HG03378 (cell line): ENCODE measurements around the gene ZSCAN20.

ENCODE experiments used
- ATAC-seq: cut with Tn5 transposase; IDR thresholded peaks from one replicate; pipeline ENCODE4 v1.9.1; 2021; ENCODE audit warnings: mild to moderate bottlenecking, moderate library complexity; ENCODE audit not compliant: unreplicated experiment

ZSCAN20 gene

DNA sequence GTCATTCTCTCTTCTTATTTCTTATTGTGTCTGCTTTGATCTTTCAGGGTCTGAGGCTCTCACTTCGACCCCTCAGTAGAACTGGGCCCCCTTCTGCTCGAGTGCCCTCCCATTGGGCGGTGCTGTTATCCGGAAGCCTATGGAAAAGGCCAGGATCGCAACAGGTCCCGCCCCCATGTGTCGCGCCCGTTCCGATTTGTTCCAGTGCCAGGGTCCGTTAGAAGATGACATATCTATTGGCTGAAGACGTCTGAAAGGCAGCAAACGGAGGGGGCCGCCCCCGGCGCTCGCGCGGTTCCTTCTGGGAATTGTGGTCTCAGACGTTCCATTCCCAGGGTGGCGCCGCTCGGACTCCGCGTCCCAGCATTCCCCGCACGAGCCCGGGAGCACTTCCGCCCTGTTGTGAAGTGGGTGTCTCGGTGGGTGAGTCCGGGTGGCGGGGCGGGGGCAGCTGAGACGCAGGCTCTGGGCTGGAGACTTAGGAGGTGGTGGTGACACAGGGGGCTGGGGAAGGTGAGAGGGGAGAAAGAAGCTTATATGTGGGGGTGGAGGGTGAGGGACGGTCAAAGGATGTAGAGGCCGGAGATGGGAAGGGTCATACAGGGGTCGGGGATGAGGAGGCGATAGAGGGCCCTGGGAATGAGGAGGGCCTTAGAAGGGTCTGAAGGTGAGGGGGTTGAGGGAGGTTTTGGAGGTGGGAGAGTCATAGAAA lies at the start of gene ZSCAN20:
Gene ZSCAN20, plus strand, starts transcription at position 377 of the 712 bp plus-strand sequence. CDS start 6,644 bp downstream, outside the sequence.
- ATAC-seq, result peak; percentile 86

DNA sequence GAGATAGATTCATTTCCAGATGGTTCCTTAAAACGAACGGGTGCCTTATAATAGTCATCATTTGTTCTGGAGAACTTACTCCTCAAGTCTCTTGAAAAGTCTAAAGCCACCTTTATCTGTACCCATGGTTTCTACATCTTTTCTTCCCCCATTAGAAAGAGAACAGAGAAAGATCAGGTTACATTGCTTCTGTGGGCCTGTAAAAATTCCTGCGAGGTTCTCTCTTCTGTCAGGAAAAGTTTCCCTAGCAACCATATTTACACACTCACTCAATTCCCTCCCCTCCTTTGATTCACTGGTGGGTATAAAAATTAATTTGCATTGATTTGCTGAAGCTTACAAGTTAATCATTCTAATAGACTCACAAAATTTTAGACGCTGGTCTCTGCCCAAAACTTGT lies 48.2 kb upstream of the ZSCAN20 start:
- no peak for ATAC-seq

DNA sequence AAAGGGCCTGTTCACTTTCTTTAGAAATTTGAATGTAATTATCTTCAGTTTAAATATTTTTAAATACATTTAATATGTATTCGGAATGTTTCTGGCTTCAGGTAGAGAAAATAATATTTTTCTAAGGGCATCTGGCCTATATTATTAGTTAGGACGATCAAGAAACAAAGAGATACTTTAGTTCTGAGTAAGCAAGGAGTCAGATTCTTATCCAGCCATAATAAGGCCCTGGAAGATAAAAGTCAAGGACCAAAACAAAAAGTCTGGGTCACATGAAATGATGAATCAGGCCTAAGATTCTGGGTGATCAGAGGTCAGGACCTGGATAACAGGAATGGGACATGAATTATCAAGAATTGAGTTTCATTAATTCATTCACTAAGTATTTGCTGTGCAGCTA lies 47.8 kb upstream of the ZSCAN20 start:
- ATAC-seq, result no peak

DNA sequence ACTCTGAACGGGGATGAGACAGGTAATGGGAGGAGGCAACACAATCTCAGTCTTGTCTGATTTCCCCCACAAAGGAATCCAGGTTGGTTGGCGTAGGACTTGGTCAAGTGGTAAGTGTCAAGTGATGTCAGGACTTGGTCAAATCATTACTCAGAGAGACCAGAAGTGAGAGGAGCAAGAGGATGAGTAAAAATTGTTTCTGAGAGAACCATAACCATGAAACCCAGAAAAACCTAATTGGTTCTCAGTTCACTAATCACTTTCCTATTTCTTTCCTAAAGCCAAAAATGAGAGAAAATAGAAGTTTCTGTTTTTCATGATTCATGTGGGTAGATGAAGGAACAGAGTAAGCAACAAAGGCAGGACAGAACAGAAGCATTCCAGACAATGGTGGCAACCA lies 46.5 kb upstream of the ZSCAN20 start:
- ATAC-seq, result no peak

DNA sequence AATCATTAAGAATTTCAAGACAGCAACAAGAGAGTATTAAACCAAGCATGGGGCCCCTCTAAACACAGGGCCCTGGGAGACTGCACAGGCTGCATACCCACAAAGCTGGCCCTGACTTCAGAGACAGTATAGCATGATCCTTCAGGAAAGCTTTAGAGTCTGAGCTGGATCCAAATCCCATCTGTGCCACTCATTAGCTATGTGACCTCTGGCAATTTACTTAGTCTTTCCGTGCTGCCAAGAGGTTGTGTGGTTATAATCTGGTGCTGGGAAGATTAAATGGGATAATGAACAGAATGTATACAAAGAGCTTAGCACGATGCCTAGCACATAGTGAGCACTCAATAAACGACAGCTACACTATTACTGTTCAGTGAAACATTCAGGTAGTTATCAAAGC lies 45.5 kb upstream of the ZSCAN20 start:
- ATAC-seq, result no peak

DNA sequence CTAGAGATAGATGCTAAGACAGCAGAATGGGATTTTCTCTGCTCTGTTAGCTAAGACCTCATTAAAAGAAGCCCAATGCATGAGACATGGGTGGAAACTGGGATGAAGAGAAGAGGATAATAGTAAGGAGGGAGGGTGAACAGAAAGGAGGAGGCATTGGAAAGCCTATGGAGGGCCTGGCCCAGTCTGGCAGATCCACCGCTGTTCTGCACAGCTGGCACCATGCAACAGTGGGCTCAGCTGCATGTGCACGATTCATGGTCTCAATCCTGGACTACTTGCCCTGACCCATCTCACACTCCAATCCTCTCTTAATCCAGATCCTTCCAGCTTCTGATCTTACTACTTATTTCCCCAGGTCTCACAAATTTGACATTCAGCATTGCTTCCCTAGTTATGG lies 43.8 kb upstream of the ZSCAN20 start:
- no peak for ATAC-seq

DNA sequence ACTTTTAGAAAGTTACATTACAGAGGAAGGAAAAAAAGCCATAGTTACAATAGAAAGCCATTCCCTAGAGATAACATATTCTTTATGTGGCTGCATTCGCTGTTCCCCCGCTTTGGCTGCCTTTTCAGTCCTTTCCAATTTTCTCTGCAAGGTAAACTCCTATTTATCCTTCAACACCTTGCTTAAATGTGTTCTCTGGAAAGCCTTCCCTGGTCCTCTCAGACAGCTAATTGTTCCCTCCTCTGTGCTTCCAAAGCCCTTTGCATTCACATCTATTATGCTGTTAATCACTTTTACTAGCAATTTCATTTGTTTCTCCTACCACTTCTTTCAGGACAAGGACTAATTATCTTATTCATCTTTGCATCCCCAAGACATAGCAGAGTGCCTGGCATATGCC lies 43.1 kb upstream of the ZSCAN20 start:
- ATAC-seq, result no peak

DNA sequence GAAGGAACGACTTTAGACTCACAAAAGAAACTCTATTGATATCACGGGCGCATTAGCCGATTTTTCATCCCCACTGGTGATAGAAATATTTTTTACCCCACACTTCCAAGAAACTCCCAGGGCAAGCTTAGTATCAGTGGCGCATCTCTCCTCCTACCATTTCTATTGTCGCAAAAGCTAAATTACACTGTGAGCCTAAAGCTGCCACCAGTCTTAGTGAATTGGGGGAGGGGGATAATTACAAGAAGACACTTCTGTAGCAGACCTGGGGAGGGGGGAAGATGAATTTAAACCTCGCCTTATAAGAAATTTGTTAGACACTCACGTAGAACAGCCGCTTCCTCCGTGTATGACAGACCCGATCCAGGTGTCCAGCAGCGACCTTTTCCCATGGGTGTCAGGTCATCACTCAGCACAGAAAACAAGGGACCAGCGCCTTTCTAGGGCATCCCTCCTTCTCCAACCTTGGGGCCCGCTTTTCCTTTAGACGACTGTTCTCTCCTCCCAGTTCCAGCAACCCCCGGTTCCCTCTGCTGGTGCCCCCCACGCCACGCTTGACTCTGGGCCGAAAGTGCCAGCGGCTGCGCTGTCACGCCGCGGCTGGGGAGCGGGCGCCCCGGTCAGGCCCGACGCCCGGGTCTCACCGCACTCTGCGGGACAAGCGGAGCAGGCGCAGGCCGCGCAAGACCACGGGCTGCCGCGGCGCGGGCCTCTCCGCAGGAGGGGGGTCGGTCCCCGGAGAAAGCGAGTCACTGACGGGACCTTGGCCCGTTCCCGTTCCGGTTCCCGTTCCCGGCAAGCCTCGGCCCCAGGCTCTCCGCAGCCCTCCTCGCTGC lies 42.4 kb upstream of the ZSCAN20 start:
- ATAC-seq, result no peak

DNA sequence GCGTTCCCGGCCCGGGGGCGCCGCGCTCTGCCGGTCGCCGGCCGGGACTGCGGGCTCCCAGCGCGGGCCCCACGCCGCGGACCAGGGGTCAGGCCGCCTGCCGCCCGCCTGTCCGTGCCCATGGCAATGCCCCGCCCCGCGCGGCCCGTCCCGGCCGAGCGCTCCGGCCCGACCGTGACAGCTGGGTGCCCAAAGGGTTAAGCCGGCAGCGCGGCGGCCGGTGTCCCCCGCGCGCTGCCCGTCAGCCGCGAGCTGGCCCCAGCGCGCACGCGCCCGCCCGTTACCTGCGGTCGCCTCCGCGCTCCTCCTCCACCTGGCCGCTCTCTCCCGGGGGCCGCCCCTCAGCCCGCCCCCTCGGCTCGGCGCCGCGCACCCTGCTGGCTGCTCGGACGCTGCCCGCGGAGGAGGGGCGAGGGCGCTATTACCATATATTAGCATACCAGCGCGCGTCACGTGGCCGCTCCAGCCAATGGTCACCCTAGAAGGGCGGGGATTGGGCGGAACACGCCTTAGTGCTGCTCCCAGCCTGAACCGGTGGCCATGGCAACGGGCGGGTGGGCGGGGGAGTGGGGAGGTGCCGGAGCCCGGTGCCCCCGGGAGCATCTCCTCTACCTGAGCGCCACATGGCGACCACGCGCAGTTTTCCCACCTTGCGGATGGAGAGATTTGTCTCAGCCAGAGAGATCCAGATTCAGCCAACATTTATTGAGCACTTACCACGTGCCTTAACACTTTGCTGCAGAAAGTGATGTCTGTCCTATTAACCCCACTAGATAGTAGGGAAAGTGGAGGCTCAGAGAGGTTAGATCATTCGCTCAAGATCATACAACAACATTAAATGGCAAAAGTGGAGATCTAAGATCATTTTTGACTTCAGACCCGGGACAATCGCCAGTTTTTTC lies 41.5 kb upstream of the ZSCAN20 start, which contains the start of gene PHC2:
Gene PHC2, minus strand, starts transcription at position 404 of the 902 bp plus-strand sequence. CDS start 55,556 bp downstream, outside the sequence.
- ATAC-seq, result peak; percentile 85

DNA sequence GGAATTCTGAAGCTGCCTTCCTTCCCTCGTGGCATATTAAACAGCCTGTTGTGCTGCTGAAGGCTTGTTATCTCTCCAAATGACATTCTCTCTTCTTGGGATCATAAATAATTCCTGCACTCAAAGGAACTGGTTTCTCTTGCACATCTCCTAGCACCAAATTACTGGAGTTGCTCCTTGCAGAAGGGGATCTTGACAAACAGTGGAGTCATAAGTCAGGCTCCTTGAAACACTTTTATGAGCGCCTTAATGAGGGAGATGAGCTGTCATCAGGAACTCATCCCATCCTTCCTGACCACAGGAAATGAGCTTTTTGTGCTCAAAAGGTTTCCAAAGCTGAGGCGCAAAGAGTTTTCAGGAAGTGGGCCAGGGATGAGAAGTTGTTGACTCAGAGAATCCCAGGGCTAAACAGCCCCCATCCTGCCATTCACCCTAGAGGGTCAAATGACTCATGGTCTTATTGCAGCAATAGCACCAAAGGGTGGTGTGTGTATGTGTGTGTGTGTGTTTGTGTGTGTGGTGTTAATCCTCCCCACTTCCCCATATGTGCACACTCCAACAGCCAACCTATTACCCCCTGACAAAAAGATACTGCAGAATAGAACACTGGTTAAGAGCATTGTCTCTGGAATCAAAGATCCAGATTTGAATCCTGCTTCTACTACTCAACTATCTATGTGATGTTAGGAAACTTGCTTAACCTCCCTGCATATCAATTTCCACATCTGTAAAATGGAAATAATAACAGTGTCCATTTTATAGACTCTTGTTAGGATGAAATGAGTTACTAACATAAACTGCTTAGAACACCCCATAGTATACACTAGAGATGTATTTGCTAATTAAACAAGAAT lies 38.7 kb upstream of the ZSCAN20 start:
- ATAC-seq, result no peak

DNA sequence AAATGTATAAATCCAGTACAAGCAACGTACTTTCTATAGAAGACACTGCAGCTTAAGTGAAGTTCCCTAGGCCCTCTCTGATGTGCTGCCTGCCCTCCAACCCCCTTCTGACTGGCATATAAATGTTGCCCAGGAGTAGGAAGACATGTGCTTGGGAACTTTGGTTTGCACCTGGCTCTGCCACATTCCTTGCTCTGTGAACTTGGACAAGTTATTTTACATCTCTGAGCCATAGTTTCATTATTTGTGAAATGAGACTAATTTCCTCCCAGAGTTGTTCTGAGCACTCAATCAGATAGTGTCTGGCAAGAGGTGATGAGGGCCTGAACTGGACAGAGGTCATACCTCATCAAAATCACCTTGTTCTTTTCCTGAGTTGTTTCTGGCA lies 38.1 kb upstream of the ZSCAN20 start:
- no peak for ATAC-seq

DNA sequence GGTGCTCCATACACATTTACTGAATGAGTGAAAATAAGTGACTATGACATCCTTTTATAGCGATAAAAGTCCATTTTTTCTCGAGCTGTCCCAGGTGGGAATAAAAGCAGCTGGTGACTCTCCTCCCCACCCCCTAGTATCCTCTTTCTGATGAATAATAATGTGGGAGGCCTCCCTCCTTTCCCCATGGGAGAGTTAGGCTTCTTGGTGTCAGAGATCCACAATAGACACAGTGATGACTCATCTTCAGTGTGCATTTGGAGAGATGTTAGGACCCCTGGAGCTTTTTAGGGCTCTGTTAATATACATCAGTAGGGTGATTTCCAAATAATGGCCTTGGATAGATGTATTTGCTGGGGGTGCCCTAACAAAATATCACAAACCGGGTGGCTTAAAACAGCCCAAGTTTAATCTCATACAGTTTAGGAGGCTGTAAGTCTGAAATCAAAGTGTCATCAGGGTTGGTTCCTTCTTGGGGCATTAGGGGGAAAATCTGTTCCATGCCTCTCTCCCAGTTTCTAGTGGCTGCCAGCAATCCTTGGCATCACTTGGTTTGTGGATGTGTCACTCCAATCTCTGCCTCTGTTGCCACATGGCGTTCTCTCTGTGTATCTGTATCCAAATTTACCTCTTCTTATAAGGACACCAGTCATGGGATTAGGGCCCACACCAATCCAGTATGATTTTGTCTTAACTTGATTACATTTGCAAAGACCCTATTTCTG lies 37.2 kb upstream of the ZSCAN20 start:
- ATAC-seq, result no peak

DNA sequence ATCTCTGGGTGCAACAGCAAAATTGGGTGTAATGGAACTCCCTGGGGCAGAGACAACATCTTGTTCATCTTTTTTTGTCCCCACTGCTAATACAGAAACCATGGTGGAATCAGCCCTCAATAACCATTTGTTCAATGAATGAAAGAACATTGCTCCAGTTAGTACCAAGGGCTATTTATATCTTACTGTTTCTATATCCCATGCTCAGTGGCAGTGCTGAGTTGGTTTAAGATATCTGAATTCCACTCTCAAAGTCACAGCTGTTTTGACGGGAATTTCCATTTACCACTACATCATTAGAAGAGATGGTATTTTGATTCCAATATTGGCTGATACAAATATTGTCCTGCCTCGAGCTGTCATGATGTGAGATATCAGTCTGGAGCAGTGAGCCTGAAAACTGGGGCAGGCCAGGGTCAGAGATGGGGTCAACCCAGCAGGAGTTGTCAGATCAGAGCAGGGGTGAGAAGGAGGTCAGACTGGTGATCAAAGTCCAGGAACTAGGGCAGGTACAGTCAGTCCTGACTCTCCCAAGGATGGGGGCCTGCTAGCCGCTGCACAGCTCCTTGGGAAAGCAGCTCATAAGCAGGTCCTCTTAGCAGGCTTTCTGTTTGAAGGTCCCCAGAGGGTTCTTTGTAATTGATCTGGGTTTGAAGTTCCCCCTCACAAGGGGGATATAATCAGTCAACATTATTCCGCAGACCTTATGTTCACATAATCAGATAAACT lies 35.7 kb upstream of the ZSCAN20 start:
- ATAC-seq, result no peak

DNA sequence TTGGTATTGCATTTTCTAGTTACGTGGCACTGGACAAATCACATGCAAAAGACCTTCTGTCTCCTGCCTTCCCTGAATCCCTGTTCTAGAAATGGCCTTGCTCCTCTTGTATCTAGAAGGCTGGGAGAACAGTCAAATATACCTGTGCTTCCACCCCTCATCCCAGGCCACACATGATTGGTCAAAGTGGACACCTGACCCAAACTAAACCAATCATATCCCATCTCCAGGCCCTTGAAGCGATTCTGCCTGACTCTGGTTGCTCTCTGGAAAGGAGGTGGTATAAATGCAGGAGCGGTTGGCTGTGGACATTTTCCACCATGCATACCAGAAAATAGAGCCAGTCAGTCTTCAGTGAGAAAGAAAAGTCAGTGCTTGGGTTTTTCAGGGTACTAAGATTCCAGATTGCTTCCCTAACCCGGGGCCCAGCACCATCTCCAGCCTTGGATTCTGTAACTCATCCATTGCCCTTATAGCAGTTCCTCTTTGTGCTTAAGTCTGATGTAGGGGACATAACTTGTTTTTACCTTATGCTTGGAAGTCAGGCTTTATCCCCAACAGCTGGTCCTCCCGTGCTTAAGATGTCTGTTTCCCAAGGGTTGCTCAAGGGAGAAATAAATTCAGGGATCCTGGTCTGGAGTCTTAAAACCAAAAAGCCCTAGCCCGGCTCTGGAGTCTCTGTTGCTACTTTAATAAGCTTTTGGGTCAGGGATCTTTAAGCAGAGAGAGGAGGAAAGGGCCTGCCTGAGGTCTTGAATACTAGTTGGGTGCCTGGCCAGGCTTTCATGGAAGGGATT lies 33.9 kb upstream of the ZSCAN20 start:
- ATAC-seq, result no peak

DNA sequence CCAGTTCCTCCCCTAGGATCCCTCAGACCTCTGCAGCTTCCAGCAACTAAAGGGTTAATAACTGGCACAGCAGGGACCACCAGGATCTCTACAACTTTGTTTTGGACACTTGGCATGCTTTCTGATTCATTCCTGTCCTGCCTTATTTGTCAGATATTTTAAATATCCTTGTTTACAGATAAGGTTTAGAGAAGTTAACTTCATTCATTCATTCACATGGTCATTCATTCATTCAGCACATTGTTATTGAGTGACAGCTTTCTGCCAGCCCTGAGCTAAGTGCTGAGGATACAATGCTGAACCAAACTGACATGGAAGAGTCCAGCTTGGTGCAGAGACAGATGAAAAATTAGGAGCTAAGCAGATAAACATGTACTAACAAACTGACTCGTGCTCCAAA lies 32.8 kb upstream of the ZSCAN20 start:
- ATAC-seq, result no peak

DNA sequence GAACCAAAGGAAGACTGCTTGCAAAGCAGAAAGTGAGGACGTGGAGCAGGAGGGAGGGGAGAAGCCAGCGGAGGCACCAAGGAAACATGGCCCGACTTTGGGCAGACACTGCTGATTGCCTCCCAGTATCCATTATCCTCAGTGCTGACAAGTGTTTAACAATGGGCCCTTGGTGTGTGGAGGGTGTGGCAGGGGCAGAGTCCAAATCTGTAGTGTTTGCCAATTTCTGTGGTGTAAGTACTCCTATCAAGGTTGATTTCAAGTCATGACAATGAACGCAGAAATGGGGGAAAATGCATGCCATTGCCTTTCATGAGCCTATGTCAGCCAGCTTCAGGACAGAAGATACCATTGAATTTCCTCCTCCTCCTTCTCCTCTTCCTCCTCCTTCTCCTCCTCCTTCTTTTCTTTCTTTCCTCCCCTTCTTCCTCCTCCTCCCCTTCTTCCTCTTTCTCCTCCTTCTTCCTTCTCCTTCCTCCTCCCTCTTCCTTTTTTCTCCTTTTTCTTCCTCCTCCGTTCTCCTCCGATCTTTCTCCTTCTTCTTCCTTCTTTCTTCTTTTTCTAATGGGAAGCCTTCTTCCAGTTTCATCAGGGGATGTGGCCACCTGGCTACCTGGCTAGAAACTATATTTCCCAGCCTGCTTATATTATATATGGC lies 31.2 kb upstream of the ZSCAN20 start:
- ATAC-seq, result no peak

DNA sequence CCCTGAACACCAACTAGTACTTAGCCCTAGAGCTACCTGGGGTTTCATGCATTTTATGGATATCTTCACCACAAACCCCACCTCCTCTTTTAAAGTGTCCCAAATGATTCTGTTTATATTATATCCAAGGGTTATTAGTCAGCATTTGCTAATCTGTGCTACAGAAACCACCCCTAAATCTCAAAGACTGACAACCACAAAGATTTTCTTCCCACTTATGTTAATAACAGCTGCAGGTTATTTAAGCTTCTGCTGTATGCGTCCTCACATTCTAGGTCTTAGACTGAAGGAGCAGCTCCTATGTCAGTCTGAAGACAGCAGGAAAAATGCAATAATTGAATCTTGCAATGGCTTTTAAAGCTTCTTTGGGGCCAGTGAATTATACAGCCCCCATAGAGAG lies 30.3 kb upstream of the ZSCAN20 start:
- no peak for ATAC-seq
